Hepatocyte (in vitro differentiated cells): ENCODE results near the gene ABCA10. TPM values are rescaled to one million over a fixed set of nuclear protein-coding genes. Genes with fewer than 3 reads are reported as not detected.
A peak's percentile ranks its signal among the peaks of the same experiment; 100 is the strongest.

Experiments
- DNase-seq: peaks from one replicate; pipeline ENCODE4 v3.0.0-alpha.2; 2016; ENCODE audit warnings: low spot score
- H2AFZ ChIP-seq: fragments of 200-600 bp; sonication (generic); 2 replicates; pipeline ENCODE4 v1.6.0; 2016; ENCODE audit warnings: antibody characterized with exemption, mild to moderate bottlenecking
- H3K27ac ChIP-seq: fragments of 200-600 bp; sonication (generic); 2 replicates; pipeline ENCODE4 v1.5.1; 2016; ENCODE audit warnings: mild to moderate bottlenecking
- H3K27me3 ChIP-seq: fragments of 200-600 bp; sonication (generic); 2 replicates; pipeline ENCODE4 v1.6.1; 2016
- H3K36me3 ChIP-seq: fragments of 200-600 bp; sonication (generic); replicated peaks from 2 replicates; pipeline ENCODE4 v1.5.1; 2016; ENCODE audit warnings: low read depth; ENCODE audit not compliant: insufficient read depth
- H3K4me1 ChIP-seq: fragments of 200-600 bp; sonication (generic); 2 replicates; pipeline ENCODE4 v1.5.1; 2016; ENCODE audit warnings: mild to moderate bottlenecking, moderate library complexity; ENCODE audit not compliant: insufficient read depth
- H3K4me2 ChIP-seq: fragments of 200-600 bp; sonication (generic); 2 replicates; pipeline ENCODE4 v1.6.0; 2016
- H3K4me3 ChIP-seq: fragments of 200-600 bp; sonication (generic); 2 replicates; pipeline ENCODE4 v1.5.1; 2016; ENCODE audit warnings: mild to moderate bottlenecking
- H3K79me2 ChIP-seq: fragments of 200-600 bp; sonication (generic); 2 replicates; pipeline ENCODE4 v1.6.0; 2017; ENCODE audit warnings: mild to moderate bottlenecking
- H3K9me2 ChIP-seq: fragments of 200-600 bp; sonication (generic); replicated peaks from 2 replicates; pipeline ENCODE4 v1.6.0; 2017; ENCODE audit warnings: mild to moderate bottlenecking; ENCODE audit not compliant: insufficient read depth
- H3K9me3 ChIP-seq: fragments of 200-600 bp; sonication (generic); 2 replicates; pipeline ENCODE4 v1.5.1; 2016; ENCODE audit warnings: low read depth, mild to moderate bottlenecking
- H4K20me1 ChIP-seq: fragments of 200-600 bp; sonication (generic); 2 replicates; pipeline ENCODE4 v1.6.0; 2016; ENCODE audit warnings: mild to moderate bottlenecking; ENCODE audit not compliant: insufficient read depth, poor library complexity, severe bottlenecking
- EZH2 ChIP-seq: fragments of 200-600 bp; sonication (generic); IDR thresholded peaks from 2 replicates; pipeline ENCODE4 v1.6.1; 2016; ENCODE audit warnings: antibody characterized with exemption, mild to moderate bottlenecking, borderline replicate concordance
- EZH2phosphoT487 ChIP-seq: fragments of 200-600 bp; sonication (generic); IDR thresholded peaks from one replicate; pipeline ENCODE4 v1.6.1; 2018; ENCODE audit warnings: antibody characterized with exemption, mild to moderate bottlenecking, low read depth, moderate library complexity; ENCODE audit not compliant: unreplicated experiment, severe bottlenecking
- WGBS: methylation state at CpG from one replicate; pipeline ENCODE4 v1.1.6; 2016; ENCODE audit warnings: low lambda C conversion rate; ENCODE audit errors: missing lambda C conversion rate; 5-methylcytosine and 5-hydroxymethylcytosine counted together
- polyA plus RNA-seq: library from polyadenylated mRNA; unstranded; fragments of >200 nt; fragmentation: Nextera tagmentation; extraction: Ambion mirVana; gene quantifications from 2 replicates; pipeline ENCODE4 v1.2.1, GENCODE V29; 2016
- total RNA-seq: library from RNA; depleted of rRNA; stranded (reverse); fragments of >200 nt; gene quantifications from 2 replicates; pipeline ENCODE4 v1.2.3, GENCODE V29; 2014
- TF ChIP-seq, protein P1 (sequence below): fragments of 200-600 bp; sonication (generic); IDR thresholded peaks from 2 replicates; pipeline ENCODE4 v1.5.1; 2016; ENCODE audit warnings: antibody characterized with exemption, mild to moderate bottlenecking; ENCODE audit not compliant: poor library complexity

The ABCA10 gene
- total and polyA plus RNA-seq, 2 experiments from 2014 or later, result 4.7 TPM; not detected in 1

DNA sequence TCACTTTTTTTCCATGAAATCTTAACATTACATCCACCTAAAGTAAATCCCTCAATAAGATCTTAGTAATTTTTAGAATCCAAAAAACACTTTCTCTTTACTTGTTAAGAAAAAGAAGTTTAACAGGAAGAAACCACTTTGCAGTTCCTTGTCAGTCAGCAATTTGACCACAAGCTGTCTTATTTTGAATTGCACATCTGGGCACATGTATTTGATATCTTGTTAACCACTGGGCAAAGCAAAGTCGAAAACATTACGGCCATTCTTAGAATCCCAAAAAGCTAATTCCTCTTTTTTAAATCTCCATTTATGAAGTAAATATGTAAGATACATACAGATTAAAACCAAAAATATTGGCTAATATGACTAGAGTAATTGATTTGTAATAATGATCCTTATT is 1.1 kb downstream of the ABCA10 start:
- WGBS, result 62% methylated on average over 2 of the region's 2 CpGs
- H3K4me1 ChIP-seq, result peaks cover 8% of the 10 kb centered on the region
- TF ChIP-seq EZH2phosphoT487, result no peak
- TF ChIP-seq, protein P1, sequence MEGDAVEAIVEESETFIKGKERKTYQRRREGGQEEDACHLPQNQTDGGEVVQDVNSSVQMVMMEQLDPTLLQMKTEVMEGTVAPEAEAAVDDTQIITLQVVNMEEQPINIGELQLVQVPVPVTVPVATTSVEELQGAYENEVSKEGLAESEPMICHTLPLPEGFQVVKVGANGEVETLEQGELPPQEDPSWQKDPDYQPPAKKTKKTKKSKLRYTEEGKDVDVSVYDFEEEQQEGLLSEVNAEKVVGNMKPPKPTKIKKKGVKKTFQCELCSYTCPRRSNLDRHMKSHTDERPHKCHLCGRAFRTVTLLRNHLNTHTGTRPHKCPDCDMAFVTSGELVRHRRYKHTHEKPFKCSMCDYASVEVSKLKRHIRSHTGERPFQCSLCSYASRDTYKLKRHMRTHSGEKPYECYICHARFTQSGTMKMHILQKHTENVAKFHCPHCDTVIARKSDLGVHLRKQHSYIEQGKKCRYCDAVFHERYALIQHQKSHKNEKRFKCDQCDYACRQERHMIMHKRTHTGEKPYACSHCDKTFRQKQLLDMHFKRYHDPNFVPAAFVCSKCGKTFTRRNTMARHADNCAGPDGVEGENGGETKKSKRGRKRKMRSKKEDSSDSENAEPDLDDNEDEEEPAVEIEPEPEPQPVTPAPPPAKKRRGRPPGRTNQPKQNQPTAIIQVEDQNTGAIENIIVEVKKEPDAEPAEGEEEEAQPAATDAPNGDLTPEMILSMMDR, result no peak
- H3K4me2 ChIP-seq, result no peak overlapping the region
- DNase-seq, result no peak
- H3K27me3 ChIP-seq, result no peaks in the 10 kb centered on the region
- H3K79me2 ChIP-seq, result no peaks in the 10 kb centered on the region
- H3K36me3 ChIP-seq, result no peaks in the 10 kb centered on the region
- H2AFZ ChIP-seq, result no peak overlapping the region
- H3K9me3 ChIP-seq, result no peaks in the 10 kb centered on the region
- H3K4me3 ChIP-seq, result no peak overlapping the region
- no peaks in the 10 kb centered on the region for H4K20me1 ChIP-seq
- H3K27ac ChIP-seq, result no peak overlapping the region
- H3K9me2 ChIP-seq, result no peaks in the 10 kb centered on the region

DNA sequence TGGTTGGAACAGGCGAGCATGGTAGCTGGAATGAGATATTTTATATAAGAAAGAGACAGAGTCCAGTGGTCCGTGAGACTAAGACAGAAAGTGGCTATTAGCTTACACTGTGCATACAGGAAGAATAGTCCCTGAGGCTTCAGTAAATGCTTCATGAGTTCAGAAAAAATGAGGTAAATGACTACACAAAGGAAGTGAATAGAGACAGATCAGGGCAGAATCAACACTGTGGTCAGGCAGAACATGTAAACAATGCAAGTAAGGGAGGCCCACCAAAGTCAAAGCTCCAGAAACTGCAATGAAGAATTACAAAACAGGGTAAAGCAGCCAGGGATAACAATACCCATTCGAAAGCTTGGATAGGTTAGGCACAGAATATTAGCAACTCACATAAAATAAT is 4.8 kb downstream of the ABCA10 start:
- Histone ChIP-seq H3K9me2 (no peaks in the 10 kb centered on the region), H3K36me3 (no peaks in the 10 kb centered on the region), H3K9me3 (no peaks in the 10 kb centered on the region), H3K27me3 (no peaks in the 10 kb centered on the region), H3K27ac (no peak overlapping the region), H3K4me1 (peaks cover 8% of the 10 kb centered on the region), H3K4me3 (no peak overlapping the region), H4K20me1 (no peaks in the 10 kb centered on the region), H3K79me2 (no peaks in the 10 kb centered on the region), H3K4me2 (no peak overlapping the region), H2AFZ (peak overlapping the region; percentile 15)
- TF ChIP-seq, protein P1, result no peak
- TF ChIP-seq EZH2phosphoT487 (no peak), EZH2 (no peak)
- 84% methylated on average over 3 of the region's 3 CpGs for WGBS
- no peak for DNase-seq

DNA sequence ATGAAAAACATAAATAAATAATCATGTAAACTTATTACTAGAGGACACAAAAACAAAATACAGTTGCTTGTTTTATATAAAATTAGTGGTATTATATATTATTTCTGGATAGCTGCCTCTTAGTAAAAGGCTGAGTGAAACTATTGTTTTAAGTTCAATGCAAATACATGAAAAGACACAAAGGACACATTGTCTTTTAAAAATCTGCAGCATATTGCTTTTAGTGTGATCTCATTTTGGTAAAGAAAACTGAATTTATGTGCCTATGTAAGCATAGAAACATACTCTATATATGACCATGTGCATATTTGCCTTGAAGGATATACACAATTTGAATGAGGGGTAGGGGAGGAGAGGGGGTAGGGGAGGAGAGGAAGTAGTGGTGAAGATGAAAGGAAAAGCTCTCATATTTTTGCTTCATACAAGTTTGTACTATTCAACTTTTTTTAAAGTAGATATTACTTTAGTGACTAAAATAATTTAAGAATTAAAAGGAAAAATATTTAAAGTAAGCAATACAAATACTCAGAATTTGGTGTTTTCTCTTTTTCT is 5.8 kb downstream of the ABCA10 start:
- Histone ChIP-seq H3K9me2 (no peaks in the 10 kb centered on the region), H3K4me3 (no peak overlapping the region), H2AFZ (no peak overlapping the region), H3K4me1 (peaks cover 5% of the 10 kb centered on the region), H3K27ac (no peak overlapping the region), H3K79me2 (no peaks in the 10 kb centered on the region), H4K20me1 (no peaks in the 10 kb centered on the region), H3K36me3 (no peaks in the 10 kb centered on the region), H3K27me3 (no peaks in the 10 kb centered on the region), H3K9me3 (no peaks in the 10 kb centered on the region), H3K4me2 (no peak overlapping the region)
- TF ChIP-seq EZH2phosphoT487, result no peak
- TF ChIP-seq, protein P1, result no peak
- TF ChIP-seq EZH2, result no peak
- DNase-seq, result no peak

- Histone ChIP-seq H3K36me3 (no peaks in the 10 kb centered on the region), H4K20me1 (no peaks in the 10 kb centered on the region), H3K79me2 (no peaks in the 10 kb centered on the region), H3K4me3 (no peak overlapping the region), H3K9me3 (no peaks in the 10 kb centered on the region), H3K27ac (no peak overlapping the region), H3K9me2 (no peaks in the 10 kb centered on the region), H2AFZ (no peak overlapping the region), H3K27me3 (no peaks in the 10 kb centered on the region), H3K4me2 (no peak overlapping the region), H3K4me1 (no peaks in the 10 kb centered on the region)
- TF ChIP-seq, protein P1, result no peak
- DNase-seq, result no peak
- 39% methylated on average over 1 of the region's 1 CpG for WGBS
Observed at GRCh38 chr17:69220098-69220497, 8.5 kb downstream of the ABCA10 start.
